GM18519 (cell line): ENCODE data around the gene COQ8A.

Experiments used
- ATAC-seq: cut with Tn5 transposase; IDR thresholded peaks from one replicate; pipeline ENCODE4 v1.9.1; 2021; ENCODE audit warnings: mild to moderate bottlenecking, moderate library complexity; ENCODE audit not compliant: unreplicated experiment, low FRiP score

COQ8A gene

GRCh38 chr1:226982451-226983177 is 42.5 kb downstream of the COQ8A start:
- no peak for ATAC-seq

GRCh38 chr1:226983247-226983991 is 43.3 kb downstream of the COQ8A start:
- ATAC-seq = no peak

- no peak for ATAC-seq
These were observed 43.9 kb downstream of the COQ8A start for GRCh38 chr1:226983992-226984364.

- ATAC-seq = no peak
These were observed 44.6 kb downstream of the COQ8A start for GRCh38 chr1:226984521-226985238.

DNA sequence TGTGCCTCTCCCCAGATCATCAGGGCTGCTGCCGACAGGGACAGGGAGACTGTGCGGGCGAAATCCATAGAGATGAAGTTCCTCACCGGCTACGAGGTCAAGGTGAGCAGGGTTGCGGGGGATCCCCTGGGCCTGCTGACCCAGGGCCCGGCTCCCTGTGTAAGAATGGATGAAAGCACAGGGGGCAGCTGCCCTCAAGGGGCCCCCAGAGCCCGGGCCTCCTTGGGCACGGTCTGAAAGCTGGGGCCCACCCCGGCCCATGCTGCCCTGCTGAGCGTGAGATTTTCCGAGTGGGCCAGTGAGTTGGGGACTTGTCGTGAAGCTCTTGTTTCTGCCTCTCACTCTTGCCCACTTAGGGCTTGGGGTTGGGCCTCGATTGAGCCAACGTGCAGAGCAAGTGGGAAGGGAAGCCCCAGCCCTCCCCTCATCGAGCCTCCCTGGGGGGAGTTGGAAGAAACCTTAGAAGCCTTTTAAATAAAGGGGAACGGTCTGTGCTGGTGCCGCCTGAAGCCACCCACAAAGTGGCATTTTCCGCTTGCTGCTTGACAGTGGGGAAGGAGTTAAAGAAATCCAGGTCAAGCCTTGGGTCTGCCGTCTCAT is 45.2 kb downstream of the COQ8A start:
- ATAC-seq = no peak

GRCh38 chr1:226985839-226986463 is 45.9 kb downstream of the COQ8A start:
- ATAC-seq = no peak

DNA sequence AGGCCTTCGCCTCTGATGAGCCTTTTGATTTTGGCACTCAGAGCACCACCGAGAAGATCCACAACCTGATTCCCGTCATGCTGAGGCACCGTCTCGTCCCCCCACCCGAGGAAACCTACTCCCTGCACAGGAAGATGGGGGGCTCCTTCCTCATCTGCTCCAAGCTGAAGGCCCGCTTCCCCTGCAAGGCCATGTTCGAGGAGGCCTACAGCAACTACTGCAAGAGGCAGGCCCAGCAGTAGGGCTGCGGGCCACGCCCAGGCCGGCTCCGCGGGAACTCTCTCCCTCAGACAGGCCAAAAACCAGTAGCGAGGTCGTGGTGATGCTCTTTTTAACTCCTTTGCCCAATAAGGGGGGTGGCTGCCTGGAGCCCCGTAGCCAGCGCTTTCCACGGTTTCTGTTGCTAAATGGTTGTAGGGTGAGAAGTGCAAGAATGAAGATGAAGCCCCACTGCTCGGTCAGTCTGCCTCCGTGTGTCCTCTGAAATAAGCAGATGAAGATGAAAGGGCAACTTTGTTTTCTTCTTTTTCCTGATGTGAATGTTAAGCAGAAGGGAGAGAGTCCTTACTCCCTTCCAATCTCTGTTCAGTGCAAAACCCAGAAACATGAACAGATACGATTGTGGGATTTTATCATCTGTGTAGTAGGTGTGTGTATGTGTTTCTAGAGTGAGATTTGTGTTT is 46.5 kb downstream of the COQ8A start:
- no peak for ATAC-seq

DNA sequence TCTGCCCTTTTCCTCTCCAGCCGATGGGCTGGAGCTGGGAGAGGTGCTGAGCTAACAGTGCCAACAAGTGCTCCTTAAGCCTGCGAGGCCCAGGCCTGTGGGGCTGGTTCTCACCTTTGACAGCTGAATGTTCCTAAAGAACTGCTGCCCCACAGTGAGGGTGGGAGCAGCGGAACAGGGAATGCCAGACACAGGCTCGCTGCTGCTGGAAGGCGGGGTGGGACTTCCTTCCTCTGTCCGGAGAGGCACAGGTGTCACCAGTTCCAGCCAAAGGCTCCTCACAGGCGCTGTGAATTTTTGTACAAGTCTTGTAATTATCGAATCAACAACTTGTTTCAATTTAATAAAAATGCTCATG is 47.1 kb downstream of the COQ8A start:
- ATAC-seq = no peak

DNA sequence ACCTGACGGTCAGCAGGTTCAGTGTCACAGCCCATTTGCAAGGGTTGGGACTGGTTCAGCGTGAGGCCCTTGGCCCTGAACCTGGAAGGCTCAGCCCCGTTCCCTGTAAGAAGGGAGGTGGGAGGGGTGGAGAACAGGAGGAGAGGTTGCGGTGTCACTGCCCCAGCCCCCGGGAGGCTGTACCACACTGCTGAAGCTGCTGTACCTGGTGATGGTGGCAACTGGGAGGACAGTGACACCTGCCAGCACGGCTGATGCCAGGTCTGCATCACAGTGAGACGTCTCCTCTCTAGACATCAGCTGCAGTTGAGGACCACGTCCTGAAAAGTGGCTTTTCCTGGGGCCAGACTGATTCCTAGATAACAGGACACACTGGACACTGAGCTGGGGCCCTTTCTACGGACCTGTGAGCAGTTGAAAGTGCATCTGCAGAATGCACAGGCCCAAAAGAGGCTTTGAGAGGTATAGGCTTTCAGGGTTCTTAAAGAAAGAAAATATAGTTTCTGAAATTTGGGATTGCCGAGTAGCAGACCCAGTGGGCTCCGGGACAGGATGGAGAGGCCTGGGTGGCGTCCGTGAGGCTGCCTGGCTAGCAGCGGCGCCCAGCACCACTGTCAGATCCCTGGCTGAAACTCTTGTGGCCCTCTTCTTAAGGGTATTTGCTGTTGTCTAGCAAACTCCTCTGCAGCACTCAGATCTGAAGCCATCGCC is 47.7 kb downstream of the COQ8A start:
- ATAC-seq = no peak

DNA sequence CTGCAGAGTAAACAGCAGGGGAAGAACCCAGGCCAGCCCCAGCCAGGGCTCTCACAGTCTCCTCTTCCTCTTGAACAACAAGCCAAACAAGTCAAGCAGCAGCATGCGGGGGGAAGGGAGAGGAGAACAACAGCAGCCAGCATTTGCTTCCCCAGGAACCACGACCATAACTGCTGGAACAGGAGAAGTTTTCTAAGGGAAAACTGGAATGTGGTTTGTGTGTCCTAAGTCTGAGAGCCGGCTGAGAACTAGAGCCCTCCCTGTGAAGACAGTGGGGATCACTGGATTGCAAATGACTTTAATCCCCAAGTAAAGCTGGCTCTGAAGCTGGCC is 48.2 kb downstream of the COQ8A start:
- no peak for ATAC-seq

DNA sequence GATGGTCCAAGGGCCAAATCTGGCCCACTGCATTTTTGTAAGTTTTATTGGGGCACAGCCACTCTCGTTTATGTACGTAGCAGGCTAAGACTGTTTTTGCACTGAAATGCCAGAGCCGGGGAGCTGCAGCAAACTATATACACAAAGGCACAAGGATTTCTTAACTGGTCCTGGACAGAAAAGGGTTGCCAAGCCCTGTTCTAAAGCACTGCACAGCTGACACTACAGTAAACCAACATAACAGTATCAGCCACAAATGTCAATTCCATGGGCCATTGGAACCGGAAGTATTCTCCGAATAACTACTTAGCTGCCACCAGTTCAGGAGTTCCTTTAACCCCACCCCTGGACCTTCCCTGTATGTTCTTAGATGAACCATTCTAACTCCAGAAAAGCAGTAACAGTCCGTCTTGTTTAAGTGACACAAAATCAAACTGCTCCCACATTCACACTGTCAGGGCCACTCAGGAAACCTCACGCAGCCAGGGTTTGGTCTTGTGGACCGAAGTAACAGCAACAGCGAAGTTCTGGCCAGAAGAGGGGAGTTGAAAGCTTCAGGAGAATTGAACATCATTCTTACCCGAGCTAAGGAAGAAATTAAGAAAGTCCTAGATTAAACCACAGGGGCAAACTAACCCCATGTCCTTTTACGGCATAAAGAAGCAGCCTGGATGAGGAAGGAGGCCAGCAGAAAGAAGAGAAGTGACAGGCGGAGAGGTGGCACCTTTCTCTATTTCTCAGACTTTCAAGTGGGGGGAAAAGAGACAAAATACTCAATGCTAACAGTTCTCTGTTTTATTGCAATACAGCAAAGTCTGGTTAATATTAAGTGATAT is 49.2 kb downstream of the COQ8A start:
- ATAC-seq = no peak

GRCh38 chr1:226990133-226990716 is 50.1 kb downstream of the COQ8A start:
- ATAC-seq = peak; percentile 78

DNA sequence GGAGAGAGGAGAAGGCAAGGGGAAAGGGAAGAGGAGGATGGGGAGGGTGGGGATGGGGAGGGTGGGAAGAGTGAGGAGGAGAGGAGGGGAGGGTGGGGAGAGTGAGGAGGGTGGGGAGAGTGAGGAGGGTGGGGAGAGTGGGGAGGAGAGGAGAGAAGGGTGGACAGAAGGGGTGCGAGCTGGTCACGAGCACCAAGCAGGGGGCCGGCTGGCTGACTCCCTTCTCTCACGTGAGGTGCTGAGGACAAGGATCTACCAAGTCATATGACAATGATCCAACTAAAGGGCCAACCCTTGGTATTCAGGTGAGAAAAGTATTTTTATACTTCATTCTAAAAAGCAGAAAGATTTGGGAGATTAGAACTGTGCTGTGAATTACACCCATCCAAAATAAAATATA is 51.8 kb downstream of the COQ8A start:
- ATAC-seq = no peak

DNA sequence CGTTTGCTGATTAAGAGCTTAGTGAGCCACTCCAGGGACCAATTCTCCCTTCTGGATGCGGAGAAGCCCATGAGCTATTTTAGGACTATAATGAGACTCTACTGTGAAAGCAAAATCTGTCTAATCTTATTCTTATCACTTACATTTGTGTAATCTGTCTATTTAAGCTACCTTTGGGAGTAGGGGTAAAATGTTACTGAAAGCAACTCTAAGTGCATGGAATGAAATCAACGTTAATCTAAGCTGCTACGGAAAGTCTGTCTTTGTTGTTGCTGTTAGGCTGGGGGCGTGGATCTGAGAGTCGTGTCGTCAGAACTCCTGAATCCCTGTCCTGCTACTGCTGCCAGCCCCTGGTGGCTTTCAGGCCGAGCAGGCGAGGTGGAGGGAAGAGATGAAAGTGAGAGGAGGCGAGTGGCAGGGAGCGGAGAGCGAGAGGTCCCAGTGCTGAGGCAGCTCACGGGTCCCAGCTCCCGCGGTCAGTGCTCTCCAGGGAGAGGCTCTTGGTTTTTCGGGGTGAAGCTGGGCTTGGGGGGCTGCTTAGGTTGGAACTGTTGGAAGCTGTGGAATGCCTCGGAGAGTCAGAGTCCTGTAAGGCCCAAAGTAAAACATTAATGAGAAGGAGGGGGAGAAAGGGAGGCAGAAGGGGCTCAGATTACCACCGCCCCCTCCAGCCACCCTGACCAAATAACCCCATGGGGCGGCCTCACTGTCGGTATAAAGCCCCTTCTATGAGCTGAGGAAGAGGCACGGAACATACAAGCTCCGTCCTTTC is 53.9 kb downstream of the COQ8A start:
- ATAC-seq = no peak

GRCh38 chr1:226994586-226995364 is 54.7 kb downstream of the COQ8A start:
- no peak for ATAC-seq

DNA sequence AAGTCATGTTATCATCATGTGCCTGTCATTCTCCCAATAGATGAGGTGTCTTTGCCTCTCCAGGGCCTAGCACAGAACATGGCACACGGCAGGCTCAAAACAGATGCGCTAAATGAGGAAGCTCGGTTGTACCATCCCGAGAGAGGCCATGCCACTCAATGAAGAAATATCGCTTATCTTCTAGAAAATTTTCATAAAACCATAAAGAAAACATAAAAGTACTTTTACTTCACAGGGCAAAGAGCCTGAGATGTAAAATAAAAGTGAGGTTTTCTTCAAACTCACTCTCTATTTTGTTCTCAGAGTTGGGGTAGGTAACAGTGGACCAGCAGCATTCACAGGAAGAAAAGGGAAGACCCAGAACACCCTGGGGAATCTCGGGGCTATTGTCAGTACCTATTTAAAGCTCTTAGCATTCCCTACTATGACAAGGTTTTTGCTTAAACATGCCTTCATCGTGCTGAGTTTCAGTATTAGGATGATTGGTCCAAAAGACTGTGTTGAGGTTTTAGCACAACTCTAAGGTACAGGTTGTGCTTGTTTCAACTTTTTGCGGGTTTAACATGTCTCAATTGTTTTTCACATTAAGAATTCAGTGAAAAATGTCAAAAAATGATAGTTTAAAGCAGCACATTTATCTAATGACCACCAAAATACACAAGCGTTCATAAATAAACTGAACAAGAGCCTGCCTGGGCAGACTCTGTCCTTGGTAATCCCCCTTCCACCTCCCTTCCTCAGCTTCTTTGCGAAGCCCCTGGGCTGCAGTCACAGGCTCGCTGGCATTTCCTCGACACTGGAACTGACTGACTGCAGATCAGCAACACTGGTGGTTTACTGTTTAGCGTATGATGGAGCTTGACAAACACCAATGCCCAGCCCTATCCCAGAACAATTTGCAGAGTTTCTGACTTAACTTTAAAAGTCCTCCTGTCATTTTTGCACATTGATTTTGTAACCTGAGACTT is 55.6 kb downstream of the COQ8A start:
- peak; percentile 96 for ATAC-seq
